GM12873 (cell line): ENCODE data around the gene USP46.

Experiments
- TF ChIP-seq, protein P1 (sequence below): IDR thresholded peaks from 2 replicates; pipeline ENCODE4 v1.5.1; 2012; ENCODE audit warnings: low read depth, mild to moderate bottlenecking, moderate library complexity, low read length, control low read depth; ENCODE audit not compliant: insufficient read depth; ENCODE audit errors: missing control alignments

The USP46 gene

DNA sequence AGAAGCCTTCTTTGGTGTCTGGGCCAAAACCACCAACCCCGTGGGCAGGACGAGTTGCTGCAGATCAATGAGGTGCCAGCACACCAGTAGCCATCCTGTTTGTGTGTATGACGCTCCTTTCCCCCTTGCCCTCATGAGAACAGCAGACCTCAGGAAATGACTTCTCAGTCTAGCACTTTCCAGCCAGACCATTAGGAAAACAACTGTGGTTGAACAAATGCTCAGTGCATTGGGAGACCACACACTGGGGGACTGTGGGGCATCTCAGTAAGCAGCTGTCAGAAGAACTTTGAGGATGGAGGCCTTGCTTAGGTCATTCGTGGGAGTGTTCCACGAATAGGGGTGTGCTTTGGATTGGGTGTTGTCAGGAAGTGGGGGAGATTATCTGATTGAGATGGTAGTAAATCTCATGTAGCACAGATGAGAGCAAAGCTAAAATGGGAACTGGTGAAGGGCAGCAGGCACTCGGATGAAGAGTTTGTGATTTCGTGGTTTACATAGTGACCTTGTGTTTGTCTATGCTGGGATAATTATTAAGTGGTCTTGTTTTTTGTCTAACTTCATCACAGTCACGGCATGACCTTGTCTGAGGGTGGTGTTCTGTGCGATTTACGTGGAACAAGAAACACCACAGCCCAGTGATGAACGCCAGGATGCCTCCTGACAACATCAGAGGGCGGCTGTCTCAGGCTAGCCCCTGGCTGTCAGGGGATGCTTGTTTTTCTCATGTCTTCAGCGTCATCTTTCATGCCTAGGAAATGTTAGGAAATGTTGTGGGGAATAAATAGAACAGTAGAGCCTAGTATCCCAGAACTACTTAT, 70.1 kb downstream of the USP46 start:
- TF ChIP-seq, protein P1, sequence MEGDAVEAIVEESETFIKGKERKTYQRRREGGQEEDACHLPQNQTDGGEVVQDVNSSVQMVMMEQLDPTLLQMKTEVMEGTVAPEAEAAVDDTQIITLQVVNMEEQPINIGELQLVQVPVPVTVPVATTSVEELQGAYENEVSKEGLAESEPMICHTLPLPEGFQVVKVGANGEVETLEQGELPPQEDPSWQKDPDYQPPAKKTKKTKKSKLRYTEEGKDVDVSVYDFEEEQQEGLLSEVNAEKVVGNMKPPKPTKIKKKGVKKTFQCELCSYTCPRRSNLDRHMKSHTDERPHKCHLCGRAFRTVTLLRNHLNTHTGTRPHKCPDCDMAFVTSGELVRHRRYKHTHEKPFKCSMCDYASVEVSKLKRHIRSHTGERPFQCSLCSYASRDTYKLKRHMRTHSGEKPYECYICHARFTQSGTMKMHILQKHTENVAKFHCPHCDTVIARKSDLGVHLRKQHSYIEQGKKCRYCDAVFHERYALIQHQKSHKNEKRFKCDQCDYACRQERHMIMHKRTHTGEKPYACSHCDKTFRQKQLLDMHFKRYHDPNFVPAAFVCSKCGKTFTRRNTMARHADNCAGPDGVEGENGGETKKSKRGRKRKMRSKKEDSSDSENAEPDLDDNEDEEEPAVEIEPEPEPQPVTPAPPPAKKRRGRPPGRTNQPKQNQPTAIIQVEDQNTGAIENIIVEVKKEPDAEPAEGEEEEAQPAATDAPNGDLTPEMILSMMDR = no peak

DNA sequence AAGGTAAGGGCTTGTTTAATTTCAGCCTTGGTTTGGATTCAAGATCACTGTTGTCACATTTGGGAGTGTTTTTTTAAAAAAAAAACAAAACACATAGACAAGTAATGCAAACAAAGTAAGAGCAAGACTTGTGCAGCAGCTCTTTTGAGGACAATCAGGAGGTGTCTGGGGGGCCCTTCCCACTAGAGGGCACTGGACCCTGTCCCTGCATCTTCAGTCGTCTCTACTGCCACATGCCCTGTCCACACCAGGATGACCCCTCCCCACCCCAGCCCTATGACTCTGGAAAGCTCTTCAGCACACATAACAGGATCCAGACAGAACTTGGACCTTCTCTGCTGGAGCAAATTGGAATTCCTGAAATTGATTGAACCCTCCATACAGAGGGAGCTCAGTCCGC, 71.0 kb downstream of the USP46 start:
- TF ChIP-seq, protein P1 = peak; percentile 74

DNA sequence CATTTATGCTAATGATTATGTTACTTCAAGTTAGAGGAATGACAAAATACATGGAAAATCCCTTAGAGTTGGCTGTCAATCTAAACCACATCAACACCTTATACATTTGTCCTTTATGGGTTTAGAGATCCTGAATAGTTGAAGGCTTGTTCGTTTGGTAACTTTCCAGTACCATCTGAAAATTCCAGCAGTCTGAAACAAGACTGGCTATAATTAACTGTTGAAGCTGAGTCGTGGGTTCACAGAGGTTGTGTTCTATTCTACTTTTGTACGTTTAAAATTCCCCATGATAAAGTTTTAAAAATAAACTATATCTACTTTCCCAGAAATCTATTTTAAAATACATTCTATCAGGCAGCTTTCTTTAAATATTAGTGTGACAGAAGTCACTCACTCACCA, 73.0 kb downstream of the USP46 start:
- TF ChIP-seq, protein P1 = no peak

DNA sequence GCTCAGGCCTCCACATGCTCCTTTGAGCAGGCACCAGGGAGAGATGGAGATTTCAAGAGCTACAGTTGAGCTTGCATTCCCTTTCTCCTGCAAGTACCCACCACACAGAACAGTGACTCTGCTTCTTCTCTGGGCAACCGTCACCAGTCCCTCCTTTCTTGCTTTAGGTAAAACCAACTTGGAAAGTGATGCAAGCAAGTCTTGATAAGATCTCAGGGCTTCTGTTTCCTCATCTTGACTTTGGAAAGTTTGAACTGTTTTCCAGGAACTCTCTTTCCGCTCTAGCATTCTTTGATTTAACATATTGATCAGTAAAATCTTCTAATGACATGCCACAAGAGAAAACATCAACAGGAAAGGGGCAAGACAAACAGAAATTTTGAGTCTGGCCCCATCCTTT, 73.7 kb downstream of the USP46 start:
- TF ChIP-seq, protein P1 = no peak

DNA sequence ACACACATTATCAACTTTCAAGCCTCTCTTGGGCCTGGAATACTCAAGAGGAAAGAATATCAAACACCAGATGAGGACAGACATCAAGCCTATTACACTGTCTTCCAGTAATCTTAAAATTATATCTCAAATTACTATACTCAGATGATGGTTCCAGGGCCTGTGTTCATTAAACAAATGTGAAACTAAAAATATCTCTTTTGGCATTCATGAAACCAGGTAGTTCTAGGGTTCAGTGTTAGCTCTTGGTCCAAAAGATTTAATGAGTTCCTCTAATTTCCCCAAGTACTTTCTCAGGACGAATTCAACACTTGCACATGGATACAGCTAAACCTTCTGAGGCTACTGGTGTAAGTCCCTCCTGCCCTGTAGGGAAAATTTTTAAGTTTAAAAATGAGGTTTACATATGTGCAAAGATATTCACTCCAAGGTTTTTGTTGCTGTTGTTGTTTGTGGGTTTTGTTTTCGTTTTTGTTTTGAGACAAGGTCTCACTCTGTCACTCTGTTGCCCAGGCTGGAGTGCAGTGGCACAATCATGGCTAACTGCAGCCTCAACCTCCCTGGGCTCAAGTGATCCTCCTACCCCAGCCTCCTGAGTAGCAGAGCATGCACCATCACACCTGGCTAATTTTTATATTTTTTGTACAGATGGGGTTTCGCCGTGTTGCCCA, 79.4 kb downstream of the USP46 start:
- TF ChIP-seq, protein P1 = no peak

DNA sequence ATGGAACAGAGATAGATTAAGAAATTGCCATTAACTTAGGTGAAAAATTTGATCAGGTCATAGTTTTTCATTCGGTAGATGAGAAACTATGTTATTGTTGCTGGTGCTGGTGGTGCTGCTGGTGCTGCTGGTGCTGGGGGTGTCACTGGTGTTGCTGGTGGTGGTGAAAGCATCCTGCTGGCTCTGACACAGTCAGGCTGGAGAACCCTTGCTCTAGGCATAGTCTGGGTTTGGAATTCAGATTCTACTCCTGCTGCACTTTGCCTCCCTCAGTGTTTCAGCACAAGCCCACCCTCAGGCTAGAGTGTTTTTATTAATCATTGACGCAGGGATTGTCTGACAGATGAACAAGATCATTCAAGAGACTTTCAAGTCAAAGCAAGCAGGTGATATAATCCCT, 80.2 kb downstream of the USP46 start:
- TF ChIP-seq, protein P1 = no peak

DNA sequence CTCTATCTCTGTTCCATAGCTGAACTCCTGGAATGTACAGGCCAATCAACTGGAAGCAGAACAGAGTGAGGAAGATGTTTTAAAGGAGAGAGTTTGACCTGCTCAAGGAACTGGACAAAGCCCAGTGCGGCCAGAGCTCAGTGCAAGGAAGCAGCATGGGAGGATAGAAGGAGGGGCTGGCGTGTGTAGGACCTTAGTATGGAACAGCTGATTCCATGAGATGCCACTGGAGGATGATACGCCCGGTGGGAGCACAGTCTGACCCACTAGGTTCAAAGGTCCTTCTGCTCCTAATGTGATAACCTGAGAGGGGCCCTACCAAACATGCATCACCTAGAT, 81.5 kb downstream of the USP46 start:
- TF ChIP-seq, protein P1 = no peak
